HG02678 (cell line): Measurements from ENCODE around the gene OR52N1.

Source experiments
- ATAC-seq: cut with Tn5 transposase; IDR thresholded peaks from one replicate; pipeline ENCODE4 v1.9.1; 2021; ENCODE audit warnings: mild to moderate bottlenecking, moderate library complexity; ENCODE audit not compliant: unreplicated experiment

The OR52N1 gene

DNA sequence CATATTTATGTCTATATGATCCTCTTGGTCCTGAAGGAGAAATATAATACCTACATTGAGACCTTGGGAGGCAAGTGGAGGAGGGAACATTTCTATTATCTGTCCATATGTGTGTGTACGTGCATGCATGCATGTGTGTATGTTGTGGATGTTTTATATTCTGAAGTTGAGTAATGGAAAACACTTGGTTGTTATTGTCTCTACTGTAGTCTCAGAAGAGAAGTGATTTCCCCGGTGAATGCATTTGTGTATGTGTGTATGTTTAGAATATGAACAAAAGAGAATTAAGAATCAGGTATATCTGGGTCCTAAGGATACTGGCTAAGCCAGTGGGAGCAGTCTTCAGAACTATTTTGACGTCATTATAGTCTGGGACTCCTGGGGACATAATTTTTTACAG lies at the start of gene OR52N1:
OR52N1 (minus strand) TSS at position 101 of the 400 bp plus-strand sequence. CDS start 2,449 bp downstream, outside the sequence.
- ATAC-seq, result no peak

DNA sequence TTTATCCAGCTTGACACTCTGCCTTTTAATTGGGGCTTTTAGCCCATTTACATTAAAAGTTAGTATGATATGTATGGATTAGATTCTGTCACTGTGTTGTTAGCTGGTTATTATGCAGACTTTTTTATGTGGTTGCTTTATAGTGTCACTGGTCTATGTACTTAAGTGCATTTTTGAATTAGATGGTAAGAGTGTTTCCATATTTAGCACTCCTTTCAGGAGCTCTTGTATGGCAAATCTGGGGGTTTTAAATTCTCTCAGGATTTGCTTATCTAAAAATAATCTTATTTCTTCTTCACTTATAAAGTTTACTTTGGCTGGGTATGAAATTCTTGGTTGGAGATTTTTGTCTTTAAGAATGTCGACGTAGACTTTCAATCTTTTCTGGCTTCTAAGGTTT lies 46.6 kb upstream of the OR52N1 start:
- ATAC-seq, result no peak

DNA sequence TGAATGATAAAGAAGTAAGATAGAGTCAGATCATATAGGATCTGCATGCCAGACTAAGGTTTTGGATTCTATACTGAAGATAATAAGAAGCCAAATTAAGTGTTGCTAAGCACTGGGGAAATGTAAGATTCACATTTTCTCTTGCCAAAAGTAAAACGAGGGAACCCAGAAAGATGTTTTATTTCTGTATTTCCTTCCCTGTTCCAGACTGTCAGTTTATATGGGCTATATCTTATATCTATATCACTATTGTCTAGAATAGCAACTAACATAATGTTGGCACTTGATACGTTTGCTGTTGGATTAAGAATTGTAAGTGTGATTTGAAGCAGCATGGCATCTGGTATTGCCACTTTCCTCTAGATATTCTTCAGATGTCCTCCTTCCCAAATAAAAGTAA lies 42.4 kb upstream of the OR52N1 start:
- ATAC-seq, result no peak

DNA sequence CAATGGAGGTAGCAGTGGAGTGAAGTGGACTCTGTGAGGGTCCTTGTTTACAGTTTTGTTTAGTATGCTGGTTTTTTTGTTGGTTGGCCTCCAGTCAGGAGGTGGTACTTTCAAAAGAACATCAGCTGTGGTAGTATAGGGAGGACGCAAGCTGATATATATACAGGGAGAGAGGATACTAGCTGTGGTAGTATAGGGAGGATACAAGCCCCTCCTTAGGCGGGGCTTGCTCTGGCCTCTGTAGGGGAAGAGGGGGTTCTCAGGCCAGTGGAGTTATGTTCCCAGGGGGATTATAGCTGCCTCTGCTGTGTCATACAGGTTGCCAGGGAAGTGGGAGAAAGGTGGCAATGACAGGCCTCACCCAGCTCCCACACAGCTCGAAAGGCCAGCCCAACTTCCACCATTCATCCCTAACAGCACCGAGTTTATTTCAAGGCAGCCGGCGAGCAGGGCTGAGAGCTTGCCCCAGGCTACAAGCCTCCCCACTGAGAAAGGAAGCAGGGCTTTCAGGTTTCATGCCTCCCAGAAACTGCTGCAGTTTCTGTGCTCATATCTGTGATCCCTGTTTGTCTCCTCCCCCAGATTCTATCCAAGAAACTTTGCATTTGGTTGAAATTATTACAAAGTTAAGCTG lies 40.2 kb upstream of the OR52N1 start:
- ATAC-seq, result no peak

DNA sequence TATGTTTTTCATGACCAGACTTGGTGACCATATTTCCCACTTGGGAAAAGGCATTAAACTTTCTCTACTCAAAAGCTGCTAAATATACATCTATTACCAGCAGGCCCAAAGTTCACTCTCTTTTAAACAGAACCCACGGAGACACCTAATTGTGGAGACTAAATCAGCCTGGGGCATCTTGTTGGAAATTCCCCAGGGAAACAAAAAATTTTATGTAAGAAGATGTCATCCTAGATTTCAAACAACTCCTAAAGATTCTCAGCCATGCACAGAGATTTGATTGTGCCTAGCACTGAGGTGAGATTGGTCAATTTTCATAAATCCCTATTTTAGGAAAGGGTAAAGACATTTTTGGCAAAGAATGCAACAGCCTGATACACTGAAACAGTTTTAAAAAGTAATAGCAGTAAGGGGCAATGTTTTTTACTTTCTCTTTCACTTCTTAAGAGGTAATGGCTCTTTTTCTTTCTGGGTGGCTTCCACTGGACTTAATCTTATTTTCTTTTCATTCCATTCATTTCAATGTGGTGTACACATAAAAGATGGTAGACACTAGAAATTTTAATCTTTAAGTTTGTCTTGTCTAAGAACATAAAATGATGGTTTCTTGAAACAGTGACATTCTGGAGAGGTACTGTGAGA lies 27.3 kb upstream of the OR52N1 start:
- peak; percentile 65 for ATAC-seq

DNA sequence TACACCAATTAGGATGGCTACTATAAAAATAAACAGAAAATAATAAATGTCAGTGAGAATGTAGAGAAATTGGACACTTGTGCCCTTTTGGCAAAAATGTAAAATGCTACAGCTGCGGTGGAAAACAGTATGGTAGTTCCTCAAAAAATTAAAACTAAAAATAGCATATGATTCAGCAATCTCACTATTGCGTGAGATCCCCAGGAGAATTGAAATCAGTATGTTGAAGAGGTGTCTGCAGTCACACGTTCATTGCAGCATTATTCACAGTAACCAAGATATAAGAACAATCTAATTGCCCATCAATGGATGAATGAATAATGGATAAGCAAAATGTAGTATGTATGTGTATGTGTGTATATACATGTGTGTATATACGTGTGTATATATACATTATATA lies 24.5 kb upstream of the OR52N1 start:
- ATAC-seq, result no peak

DNA sequence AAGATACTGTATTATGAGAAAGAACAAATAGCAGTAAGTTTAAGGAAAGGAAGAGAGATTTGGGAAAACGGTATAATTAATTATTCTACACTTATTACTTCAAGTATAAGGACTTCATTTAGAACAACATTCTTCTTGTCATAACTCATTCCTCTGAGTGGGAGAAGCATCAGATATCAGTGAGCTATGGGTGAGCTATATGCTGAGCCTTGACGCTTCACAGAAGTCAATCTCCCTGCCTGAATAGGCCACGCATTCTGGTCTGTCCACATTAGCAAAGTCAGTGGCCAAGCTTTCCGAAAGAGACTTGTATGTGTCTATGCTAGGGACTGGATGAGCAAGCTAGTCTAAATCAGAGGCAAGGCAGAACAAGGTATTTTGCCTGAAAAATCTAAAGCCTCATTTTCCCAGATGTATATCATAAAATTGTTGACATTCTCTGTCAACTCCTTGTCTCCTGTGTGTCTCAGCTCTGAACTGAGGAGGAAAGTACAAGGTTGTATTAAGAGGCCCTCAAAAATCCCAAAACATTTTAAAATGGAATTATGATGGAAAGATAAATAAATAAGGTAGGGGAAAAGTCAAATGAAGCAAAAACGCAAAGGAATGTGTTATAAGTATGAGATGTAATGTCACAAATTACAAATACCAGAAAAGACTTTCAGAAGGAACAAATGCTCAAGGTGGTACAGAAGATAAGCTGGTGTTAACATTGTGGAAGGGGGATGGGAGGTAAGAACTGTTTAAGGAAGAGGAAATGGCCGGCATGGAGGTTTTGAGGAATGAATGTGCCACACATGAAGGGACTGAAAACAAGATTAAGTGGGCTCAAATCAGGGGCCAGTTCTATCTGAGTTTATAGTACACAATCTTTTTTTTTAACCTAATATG lies 19.1 kb upstream of the OR52N1 start:
- no peak for ATAC-seq

DNA sequence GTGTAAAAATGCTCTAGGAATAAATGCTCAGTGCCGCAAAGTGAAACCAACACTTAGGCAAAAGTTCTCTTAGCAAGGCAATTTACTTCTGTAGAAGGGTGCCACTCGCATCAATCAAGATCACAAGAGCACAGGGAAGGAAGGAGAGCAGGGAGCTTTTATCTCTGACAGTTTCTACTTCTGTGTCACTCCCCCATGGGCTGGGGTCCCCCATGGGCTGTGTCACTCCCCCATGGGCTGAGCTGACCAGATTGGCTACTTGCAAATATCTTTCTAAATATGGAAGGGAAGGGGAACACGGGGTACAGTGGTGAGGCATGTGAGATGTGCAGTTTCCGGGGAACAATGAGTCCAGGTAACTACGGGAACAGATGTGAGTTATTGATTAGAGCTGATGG lies 18.1 kb upstream of the OR52N1 start:
- peak; percentile 22 for ATAC-seq

DNA sequence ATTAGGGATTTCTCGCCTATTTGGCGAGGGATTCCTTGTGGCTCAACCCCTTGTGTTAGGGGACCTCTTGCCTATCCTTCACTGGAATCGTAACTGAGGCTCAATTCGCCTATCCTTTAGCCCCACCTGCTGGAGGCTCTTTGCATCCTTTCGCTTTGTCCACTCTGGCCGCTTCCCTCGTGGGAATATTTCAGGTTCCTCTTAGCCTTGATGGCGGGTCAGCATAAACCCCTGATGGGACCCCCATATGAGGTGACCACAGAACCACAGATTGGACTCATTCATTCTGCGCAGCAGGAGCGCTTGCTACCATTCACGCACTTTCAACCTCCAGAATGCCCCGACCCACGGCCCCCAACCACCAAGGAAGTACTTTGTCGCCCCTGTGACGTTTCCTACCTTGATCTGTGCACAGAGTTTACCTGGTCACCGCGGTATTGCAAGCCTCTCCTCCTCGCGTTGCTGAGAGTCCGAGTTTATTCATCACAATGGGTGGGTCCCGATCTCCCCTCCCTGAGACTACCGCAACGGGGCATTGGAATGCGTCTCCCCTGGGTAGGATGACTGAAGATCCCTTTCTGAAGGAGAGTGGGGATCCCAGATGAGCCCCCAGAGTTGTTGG lies 17.5 kb upstream of the OR52N1 start, which contains the start of gene OR52N2:
OR52N2 (plus strand) TSS at position 425 of the 622 bp plus-strand sequence. CDS start 11,412 bp downstream, outside the sequence.
- ATAC-seq, result peak; percentile 91

DNA sequence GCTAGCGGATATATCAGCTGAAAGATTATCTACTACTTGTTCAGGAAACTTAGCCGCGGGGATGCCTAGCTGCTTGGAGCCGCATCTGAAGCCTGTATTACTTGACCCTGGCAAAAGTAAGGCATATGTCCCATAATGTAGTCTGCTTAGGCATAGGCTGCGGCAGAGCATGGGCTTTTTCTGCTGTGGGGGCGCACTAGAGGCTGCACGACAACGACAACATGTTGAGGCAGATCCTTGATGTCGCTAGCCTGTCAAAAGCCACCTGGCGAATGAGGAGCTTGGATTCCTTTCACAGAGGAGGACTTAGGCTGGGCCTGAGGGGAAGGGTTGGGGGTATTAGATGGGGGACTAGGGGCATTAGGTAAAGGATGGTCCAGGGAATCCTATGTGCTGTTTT lies 16.5 kb upstream of the OR52N1 start:
- ATAC-seq, result peak; percentile 52

DNA sequence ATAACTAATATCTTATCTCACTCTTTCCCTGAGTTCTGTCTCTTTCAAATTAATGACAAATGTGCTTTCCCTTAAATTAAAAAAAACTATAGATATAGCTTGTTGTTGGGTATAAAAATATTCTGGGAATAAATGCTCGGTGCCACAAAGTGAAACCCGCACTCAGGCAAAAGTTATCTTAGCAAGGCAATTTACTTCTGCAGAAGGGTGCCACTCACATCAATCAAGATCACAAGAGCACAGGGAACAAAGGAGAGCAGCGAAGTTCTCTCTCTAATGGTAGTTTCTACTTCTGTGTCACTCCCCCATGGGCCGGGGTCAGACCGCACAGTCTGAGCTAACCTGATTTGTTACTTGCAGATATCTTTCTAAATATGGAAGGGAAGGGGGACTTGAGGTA lies 12.9 kb upstream of the OR52N1 start:
- ATAC-seq, result no peak

DNA sequence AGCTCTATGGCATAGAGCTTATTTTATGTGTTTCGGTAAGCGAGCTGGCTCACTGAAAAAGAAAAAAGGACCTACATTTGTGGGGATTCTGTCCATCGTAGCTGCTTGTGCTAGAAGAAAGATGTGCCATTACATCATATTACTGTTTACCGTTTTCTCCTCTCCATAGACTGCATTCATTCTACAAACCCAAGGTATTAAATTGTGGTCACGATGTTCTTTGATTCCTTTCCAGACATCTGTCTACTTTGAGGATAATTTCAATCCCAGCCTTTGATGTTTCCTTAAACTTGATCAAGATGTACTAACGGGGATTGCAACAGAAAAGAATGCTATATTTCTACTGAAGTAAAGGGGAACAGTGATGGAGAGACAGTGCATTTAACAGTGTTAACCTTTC lies 5.5 kb upstream of the OR52N1 start:
- no peak for ATAC-seq

DNA sequence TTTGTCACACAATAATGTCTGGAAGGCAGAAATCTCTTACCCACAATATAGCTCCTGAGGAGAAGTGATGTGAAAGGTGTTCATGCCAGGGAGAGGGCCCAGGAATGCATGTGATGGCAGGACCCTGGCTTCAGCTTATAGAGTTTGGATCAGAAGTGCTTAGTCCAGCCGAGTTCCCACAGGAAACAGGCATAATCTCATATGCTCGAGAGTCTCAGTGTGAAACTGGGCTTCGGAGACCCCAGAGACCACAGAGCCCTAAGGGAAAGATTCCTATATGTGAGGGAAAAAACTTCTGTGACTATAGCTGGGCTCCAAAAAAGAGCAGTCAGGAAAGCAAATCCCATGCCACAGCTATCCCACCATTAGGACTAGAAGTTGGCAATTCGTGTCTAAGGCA lies 7.8 kb downstream of the OR52N1 start, which contains the start of gene OR52N5:
OR52N5 (minus strand) TSS at position 101 of the 400 bp plus-strand sequence. CDS start 4,721 bp downstream, outside the sequence.
- no peak for ATAC-seq

DNA sequence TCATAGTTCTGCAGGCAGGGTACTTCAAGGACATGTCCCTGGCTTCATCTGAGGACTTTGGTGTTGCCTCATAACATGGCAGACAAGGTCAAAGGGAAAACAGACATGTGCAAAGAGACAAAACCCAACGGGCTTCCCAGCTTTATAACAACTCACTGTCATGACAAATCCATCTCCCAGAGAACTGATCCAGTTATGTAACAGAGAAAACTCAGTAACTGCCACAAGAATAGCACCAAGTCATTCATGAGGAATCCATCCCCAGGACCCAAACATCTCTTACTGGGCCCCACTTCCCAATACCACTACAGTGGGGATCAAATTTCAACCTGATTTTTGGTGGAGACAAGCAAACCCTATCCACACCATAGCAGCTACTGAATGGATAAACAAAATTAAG lies 24.0 kb downstream of the OR52N1 start:
- ATAC-seq, result no peak

DNA sequence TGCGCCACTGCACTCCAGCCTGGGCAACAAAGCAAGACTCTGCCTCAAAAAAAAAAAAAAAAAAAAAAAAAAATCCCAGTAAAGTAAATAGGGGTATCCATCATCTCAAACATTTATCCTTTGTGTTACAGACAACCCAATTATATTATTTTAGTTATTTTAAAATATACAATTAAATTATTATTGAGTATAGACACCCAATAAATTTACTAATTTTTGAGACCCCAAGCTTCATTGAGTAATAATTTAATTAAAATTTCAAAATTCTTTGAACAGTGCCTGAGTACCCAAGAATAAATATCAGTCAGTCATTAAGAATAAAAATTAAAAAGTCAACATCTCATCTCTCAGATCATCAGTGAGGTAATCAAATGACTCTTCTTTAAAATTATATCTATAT lies 37.1 kb downstream of the OR52N1 start, which contains the start of gene OR52N4:
OR52N4 (plus strand) TSS at position 301 of the 400 bp plus-strand sequence. CDS start 498 bp downstream, outside the sequence.
- ATAC-seq, result no peak

DNA sequence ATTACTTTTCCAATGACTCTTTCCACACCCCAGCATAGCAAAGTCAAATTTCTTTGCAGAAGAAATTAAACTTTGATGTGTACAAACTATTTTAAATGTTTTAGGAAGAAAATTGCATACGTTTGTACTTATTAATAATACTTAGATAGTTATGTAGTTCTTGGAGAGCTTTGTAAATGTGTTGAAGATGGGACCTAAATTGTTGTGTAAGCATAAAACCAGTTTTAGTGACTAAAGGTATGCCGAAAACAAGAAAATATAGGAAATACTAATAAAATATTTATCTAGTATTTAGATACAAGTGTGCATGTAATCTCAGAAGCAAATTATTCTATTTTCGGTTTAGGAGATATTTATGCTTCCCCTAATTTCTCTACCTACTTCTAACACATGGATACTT lies 41.2 kb downstream of the OR52N1 start:
- no peak for ATAC-seq

DNA sequence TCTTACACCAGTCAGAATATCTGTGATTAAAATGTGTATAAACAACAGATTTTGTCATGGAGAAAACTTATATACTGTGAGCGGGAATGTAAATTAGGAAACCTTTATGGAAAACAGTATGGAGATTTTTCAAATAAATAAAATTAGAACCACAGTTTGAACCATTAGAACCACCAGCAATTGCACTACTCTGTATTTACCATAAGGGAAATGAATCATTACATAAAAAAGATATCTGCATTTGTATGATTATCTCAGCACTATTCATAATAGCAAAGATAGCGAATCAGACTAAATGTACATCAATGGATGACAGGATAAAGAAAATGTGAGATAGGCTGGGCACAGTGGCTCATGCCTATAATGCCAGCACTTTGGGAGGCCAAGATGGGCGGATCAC lies 44.5 kb downstream of the OR52N1 start:
- no peak for ATAC-seq

DNA sequence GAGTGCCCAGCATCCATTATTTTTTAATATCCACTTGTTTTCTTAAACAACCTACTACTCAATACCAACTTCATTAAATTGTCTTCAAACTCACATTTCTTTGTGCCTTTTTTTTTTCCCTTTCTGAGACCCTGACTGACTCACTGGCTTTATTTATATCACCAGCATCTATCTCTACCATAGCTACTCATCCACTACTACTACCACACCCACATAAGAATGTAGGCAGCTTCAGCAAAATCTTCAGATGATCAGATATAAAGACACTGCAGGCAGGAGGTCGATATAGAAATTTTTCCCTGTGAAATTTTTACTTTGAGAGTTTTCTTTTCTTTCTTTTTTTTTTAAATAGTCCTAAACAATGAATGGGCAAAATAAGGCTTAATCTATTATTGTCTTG lies 52.6 kb downstream of the OR52N1 start:
- ATAC-seq, result no peak

DNA sequence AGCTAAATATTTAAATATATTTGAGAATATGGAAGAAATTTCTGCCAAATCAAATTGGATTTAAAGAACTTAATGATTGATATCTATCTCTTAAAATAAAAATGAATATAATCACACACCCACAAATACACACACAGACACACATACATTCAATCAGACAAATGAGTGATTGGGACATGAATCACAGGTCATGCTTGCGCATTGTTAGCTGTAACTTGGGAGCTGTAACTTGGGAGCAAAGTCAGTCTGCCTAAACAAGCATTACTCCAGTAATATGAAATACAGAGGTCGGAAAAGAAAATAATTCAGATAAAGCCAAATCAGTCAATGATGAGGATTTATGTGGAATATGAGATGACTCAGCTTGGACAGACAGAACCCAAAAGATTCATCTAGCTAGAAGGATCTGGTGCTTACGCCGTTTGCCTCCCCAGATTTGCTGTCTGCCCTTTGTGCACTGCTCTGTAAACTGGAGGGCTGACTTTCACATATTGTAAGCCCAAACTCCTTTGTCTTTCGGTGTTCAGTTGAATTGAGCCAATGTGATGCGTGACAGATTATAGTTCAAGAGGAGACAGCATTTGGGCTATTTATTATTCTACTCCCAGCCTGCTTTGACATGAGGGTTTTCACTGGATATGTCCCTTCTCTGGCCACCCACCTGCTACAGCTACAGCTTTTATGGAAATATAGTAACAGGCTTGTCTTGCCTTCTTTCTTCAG lies 53.2 kb downstream of the OR52N1 start:
- no peak for ATAC-seq

DNA sequence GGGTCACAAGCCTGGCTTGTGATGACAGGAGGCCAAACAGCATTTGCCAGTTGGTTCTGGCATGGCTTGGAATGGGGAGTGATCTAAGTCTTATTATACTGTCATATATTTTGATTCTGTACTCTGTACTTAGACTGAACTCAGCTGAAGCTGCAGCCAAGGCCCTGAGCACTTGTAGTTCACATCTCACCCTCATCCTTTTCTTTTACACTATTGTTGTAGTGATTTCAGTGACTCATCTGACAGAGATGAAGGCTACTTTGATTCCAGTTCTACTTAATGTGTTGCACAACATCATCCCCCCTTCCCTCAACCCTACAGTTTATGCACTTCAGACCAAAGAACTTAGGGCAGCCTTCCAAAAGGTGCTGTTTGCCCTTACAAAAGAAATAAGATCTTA lies 54.0 kb downstream of the OR52N1 start:
- ATAC-seq, result no peak
